ENCODE measurements around the gene DAZAP1.

DAZAP1 gene

GRCh38 chr19:1426736-1427135 lies 19.4 kb downstream of the DAZAP1 start:
- no peak for DNase-seq

GRCh38 chr19:1427221-1427920 lies 20.0 kb downstream of the DAZAP1 start:
- no peak for DNase-seq

GRCh38 chr19:1428738-1429391 lies 21.5 kb downstream of the DAZAP1 start:
- no peak for DNase-seq

GRCh38 chr19:1429750-1430149 lies 22.4 kb downstream of the DAZAP1 start:
- no peak for DNase-seq

- no peak for DNase-seq
These were observed 22.9 kb downstream of the DAZAP1 start for GRCh38 chr19:1430246-1430645.

GRCh38 chr19:1431759-1432506 lies 24.5 kb downstream of the DAZAP1 start:
- no peak for DNase-seq

GRCh38 chr19:1432507-1432887 lies 25.1 kb downstream of the DAZAP1 start:
- DNase-seq = no peak

GRCh38 chr19:1433119-1434039 lies 26.0 kb downstream of the DAZAP1 start:
- DNase-seq = no peak

GRCh38 chr19:1434040-1434366 lies 26.6 kb downstream of the DAZAP1 start:
- no peak for DNase-seq

- no peak for DNase-seq
These were observed 27.2 kb downstream of the DAZAP1 start for GRCh38 chr19:1434577-1435060.

GRCh38 chr19:1435378-1435989 lies 28.1 kb downstream of the DAZAP1 start:
- no peak for DNase-seq

GRCh38 chr19:1437609-1438008 lies 30.2 kb downstream of the DAZAP1 start:
- DNase-seq = no peak

- peak; percentile 92 for DNase-seq
These were observed 30.9 kb downstream of the DAZAP1 start, which contains the start of gene RPS15 for GRCh38 chr19:1438035-1438932. TSS of gene RPS15 (plus strand) at chr19:1438396. CDS start at chr19:1438426, 30 bp downstream.

- DNase-seq = no peak
These were observed 31.6 kb downstream of the DAZAP1 start for GRCh38 chr19:1438933-1439354.

- peak; percentile 50 for DNase-seq
These were observed 32.4 kb downstream of the DAZAP1 start for GRCh38 chr19:1439525-1440417.

- DNase-seq = no peak
These were observed 33.0 kb downstream of the DAZAP1 start for GRCh38 chr19:1440418-1440801.

GRCh38 chr19:1441022-1441426 lies 33.6 kb downstream of the DAZAP1 start:
- DNase-seq = no peak

- DNase-seq = no peak
These were observed 34.5 kb downstream of the DAZAP1 start for GRCh38 chr19:1441677-1442438.

Data from EL (cell line).